PC-9 (cell line): ENCODE results near the gene ACTR3C. TPM values are rescaled to one million over a fixed set of nuclear protein-coding genes. Genes with fewer than 3 reads are reported as not detected.
A peak's percentile ranks its signal among the peaks of the same experiment; 100 is the strongest.

Experiments
- BruUV-seq: library from RNA; stranded (reverse); fragments of 400-500 nt; replicated peaks from 2 replicates; lab custom pipeline; 2021; lab: Mats Ljungman, UMichigan
- CTCF ChIA-PET: fragments of 300-600 bp; sonication (Branson Sonifier 250); formaldehyde crosslinking; loops from one replicate; lab custom pipeline; 2022; ENCODE audit warnings: antibody characterized with exemption; lab: Charles Lee
- POLR2A ChIA-PET: fragments of 300-600 bp; sonication (Branson Sonifier 250); formaldehyde crosslinking; loops from one replicate; lab custom pipeline; 2022; ENCODE audit warnings: antibody characterized with exemption; ENCODE audit not compliant: unreplicated experiment; lab: Charles Lee
- DNase-seq, 2 experiments: peaks; one replicate each; pipeline versions ENCODE4 v3.0.0 to v3.0.0-alpha.2; 2015 to 2022; ENCODE audit warnings: mixed read lengths in 1 of 2
- H2AFZ ChIP-seq: fragments of 200-600 bp; sonication (generic); 2 replicates; pipeline ENCODE4 v1.8.1; 2017; ENCODE audit warnings: antibody characterized with exemption
- H3F3A ChIP-seq: fragments of 200-600 bp; sonication (generic); 2 replicates; pipeline ENCODE4 v1.8.1; 2017; ENCODE audit warnings: antibody characterized with exemption, mild to moderate bottlenecking, low read depth; ENCODE audit not compliant: insufficient read depth
- H3K27ac ChIP-seq: fragments of 200-600 bp; sonication (generic); 2 replicates; pipeline ENCODE4 v1.6.1; 2016; ENCODE audit warnings: mixed run types
- H3K27me3 ChIP-seq: fragments of 200-600 bp; sonication (generic); 2 replicates; pipeline ENCODE4 v1.6.1; 2016; ENCODE audit warnings: low read depth, mixed run types; ENCODE audit not compliant: insufficient read depth
- H3K36me3 ChIP-seq: fragments of 200-600 bp; sonication (generic); 2 replicates; pipeline ENCODE4 v1.6.1; 2016; ENCODE audit warnings: low read depth, mixed run types
- H3K4me1 ChIP-seq: fragments of 200-600 bp; sonication (generic); replicated peaks from 2 replicates; pipeline ENCODE4 v1.6.1; 2016; ENCODE audit warnings: mixed run types; ENCODE audit not compliant: insufficient read depth
- H3K4me2 ChIP-seq: fragments of 200-600 bp; sonication (generic); 2 replicates; pipeline ENCODE4 v1.6.1; 2017; ENCODE audit warnings: mixed run types
- H3K4me3 ChIP-seq: fragments of 200-600 bp; sonication (generic); 2 replicates; pipeline ENCODE4 v1.6.1; 2016; ENCODE audit warnings: mixed run types
- H3K79me2 ChIP-seq: fragments of 200-600 bp; sonication (generic); 2 replicates; pipeline ENCODE4 v1.6.1; 2017; ENCODE audit warnings: low read depth, mixed run types
- H3K9me2 ChIP-seq: fragments of 200-600 bp; sonication (generic); 2 replicates; pipeline ENCODE4 v1.8.1; 2017; ENCODE audit warnings: mild to moderate bottlenecking; ENCODE audit not compliant: insufficient read depth
- H3K9me3 ChIP-seq: fragments of 200-600 bp; sonication (generic); 2 replicates; pipeline ENCODE4 v1.8.1; 2016; ENCODE audit warnings: low read depth; ENCODE audit not compliant: insufficient read depth
- H4K20me1 ChIP-seq: fragments of 200-600 bp; sonication (generic); 2 replicates; pipeline ENCODE4 v1.8.1; 2017; ENCODE audit not compliant: insufficient read depth
- EZH2 ChIP-seq: fragments of 200-600 bp; sonication (generic); IDR thresholded peaks from 2 replicates; pipeline ENCODE4 v1.8.0; 2017; ENCODE audit warnings: antibody characterized with exemption, low read depth
- intact Hi-C: fragments of 100-400 bp; cut with micrococcal nuclease; formaldehyde crosslinking; loops from one replicate; pipeline ENCODE4 v1.10.0; 2022; ENCODE audit not compliant: unreplicated experiment
- total RNA-seq: library from RNA; stranded (reverse); gene quantifications from 2 replicates; pipeline ENCODE4 v1.2.3, GENCODE V29; 2021
- TF ChIP-seq, protein P1 (sequence below): fragments of 200-600 bp; sonication (generic); conservative IDR thresholded peaks from 2 replicates; pipeline ENCODE4 v1.6.1; 2017; ENCODE audit warnings: mixed run types, antibody characterized with exemption, mild to moderate bottlenecking, moderate library complexity

Gene ACTR3C
- total RNA-seq, 1 experiment from 2014 or later: 34.5 TPM

DNA sequence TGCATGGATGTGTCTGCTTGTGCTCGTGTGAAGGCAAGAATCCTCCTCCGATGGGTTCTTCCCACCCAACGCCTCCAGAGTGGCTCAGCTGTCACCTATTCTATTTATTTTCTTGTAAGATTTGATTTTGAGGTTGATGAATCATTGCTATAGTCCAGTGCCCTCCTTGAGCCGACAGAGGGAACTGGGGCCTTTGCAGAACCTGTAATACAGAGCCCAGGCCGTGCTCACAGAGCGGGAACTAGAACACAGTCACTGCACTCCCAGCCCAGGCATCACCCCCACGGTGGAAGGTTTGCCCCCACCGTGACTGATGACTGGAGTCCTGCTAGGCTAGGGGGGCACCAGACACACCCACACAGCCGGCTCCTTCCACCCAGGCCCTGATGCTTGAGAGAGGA lies 16.1 kb upstream of the ACTR3C start:
- no peak for TF ChIP-seq EZH2
- TF ChIP-seq, protein P1, sequence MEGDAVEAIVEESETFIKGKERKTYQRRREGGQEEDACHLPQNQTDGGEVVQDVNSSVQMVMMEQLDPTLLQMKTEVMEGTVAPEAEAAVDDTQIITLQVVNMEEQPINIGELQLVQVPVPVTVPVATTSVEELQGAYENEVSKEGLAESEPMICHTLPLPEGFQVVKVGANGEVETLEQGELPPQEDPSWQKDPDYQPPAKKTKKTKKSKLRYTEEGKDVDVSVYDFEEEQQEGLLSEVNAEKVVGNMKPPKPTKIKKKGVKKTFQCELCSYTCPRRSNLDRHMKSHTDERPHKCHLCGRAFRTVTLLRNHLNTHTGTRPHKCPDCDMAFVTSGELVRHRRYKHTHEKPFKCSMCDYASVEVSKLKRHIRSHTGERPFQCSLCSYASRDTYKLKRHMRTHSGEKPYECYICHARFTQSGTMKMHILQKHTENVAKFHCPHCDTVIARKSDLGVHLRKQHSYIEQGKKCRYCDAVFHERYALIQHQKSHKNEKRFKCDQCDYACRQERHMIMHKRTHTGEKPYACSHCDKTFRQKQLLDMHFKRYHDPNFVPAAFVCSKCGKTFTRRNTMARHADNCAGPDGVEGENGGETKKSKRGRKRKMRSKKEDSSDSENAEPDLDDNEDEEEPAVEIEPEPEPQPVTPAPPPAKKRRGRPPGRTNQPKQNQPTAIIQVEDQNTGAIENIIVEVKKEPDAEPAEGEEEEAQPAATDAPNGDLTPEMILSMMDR: no peak
- Histone ChIP-seq H3K4me2 (no peak overlapping the region), H3K9me2 (no peaks in the 10 kb centered on the region), H3K27me3 (no peaks in the 10 kb centered on the region), H3K4me3 (no peak overlapping the region), H3K79me2 (no peaks in the 10 kb centered on the region), H3F3A (0 out of 2 replicates have a peak, but pooled peaks cover 8% of the 10 kb centered on the region), H3K9me3 (peaks cover 4% of the 10 kb centered on the region; the same call in 1 of the 2 replicates), H3K36me3 (no peaks in the 10 kb centered on the region), H4K20me1 (no peaks in the 10 kb centered on the region; the same call in none of the 2 replicates), H3K4me1 (no peaks in the 10 kb centered on the region), H2AFZ (no peak overlapping the region), H3K27ac (no peak overlapping the region)
- no TSS peak for BruUV-seq
- CTCF ChIA-PET: no interaction called here
- intact Hi-C loops: no loop called here
- POLR2A ChIA-PET: no interaction called here
- DNase-seq: peak in 1 of 2 experiments; percentile 33

DNA sequence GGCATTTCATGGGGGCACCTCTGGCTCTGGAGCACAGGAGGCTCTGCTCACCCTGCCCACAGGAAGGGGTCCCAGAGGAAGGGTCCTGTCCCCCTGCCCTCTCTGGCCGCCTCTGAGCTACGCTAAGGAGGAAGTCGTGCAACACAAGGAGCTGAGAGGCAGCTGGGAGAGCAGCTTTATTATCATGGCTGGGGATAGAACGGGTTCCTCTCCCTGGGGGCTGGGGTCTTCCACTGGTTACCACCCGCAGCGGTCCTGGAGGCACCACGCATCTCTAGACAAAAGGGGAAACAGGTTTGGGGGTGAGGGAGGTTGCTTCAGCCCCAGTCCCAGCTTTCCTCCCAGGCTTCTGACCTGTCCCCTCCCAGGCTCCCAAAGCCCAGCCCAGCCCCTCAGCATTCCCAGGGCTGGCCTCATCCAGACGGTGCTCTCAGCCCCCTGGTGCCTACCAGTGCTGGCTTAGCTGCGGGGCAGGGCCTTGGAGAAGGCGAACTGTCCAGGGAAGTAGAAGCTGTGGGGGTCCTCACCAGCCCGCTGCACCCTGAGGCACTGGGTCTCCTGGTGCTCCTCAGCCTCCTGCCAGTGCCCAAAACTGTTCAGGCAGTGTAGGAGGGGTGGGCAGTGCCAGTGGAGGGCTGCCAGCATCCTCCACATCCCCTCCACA lies 15.0 kb upstream of the ACTR3C start:
- BruUV-seq: no TSS peak
- Histone ChIP-seq H3K9me2 (no peaks in the 10 kb centered on the region), H3K4me2 (no peak overlapping the region), H4K20me1 (no peaks in the 10 kb centered on the region; the same call in none of the 2 replicates), H3K27ac (no peak overlapping the region), H3F3A (0 out of 2 replicates have a peak, but pooled peaks cover 8% of the 10 kb centered on the region), H3K79me2 (no peaks in the 10 kb centered on the region), H2AFZ (no peak overlapping the region), H3K4me1 (no peaks in the 10 kb centered on the region), H3K4me3 (no peak overlapping the region), H3K9me3 (no peaks in the 10 kb centered on the region; the same call in 1 of the 2 replicates), H3K27me3 (no peaks in the 10 kb centered on the region), H3K36me3 (no peaks in the 10 kb centered on the region)
- TF ChIP-seq EZH2: no peak
- TF ChIP-seq, protein P1: no peak
- ChIA-PET CTCF (no interaction called here), POLR2A (no interaction called here)
- peak in 1 of 2 experiments; percentile 30 for DNase-seq
- intact Hi-C loops: no loop called here

DNA sequence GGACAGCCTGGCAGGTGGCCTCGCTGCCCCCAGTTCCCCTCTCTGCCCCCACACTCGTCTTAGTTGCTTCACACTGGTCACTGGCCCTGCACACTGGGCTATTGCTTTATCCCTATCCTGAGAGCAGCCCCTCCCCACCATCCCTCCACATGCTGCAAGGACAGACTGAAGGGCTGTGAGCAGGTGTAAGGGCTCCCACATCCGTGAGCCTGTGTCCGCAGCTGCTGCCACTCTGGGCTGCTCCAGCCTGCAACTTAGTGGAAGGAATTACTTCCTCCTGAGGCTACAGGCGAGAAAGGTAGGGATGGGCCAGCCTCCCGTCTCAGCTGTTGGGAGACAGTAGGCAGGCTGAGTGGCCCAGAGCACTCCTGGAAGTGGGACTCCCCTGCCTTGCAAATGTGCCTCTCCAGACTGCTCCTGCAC lies 14.3 kb upstream of the ACTR3C start:
- Histone ChIP-seq H3K9me3 (no peaks in the 10 kb centered on the region), H3K79me2 (no peaks in the 10 kb centered on the region), H3K27ac (no peak overlapping the region), H2AFZ (no peak overlapping the region), H3K4me1 (no peaks in the 10 kb centered on the region), H3F3A (0 out of 2 replicates have a peak, but pooled peaks cover 8% of the 10 kb centered on the region), H3K36me3 (no peaks in the 10 kb centered on the region), H3K27me3 (no peaks in the 10 kb centered on the region), H4K20me1 (no peaks in the 10 kb centered on the region; the same call in none of the 2 replicates), H3K9me2 (no peaks in the 10 kb centered on the region), H3K4me2 (no peak overlapping the region), H3K4me3 (no peak overlapping the region)
- ChIA-PET CTCF (no interaction called here), POLR2A (no interaction called here)
- TF ChIP-seq, protein P1: no peak
- no peak for TF ChIP-seq EZH2
- no TSS peak for BruUV-seq
- intact Hi-C loops: no loop called here
- peak in 1 of 2 experiments; percentile 21 for DNase-seq
